Activated naive CD8-positive, alpha-beta T cell (primary cell): ENCODE data around the gene RNF31.
"Not testable (repeated sequence)": the region's sequence is repeated elsewhere in the genome, so short reads cannot be mapped to it uniquely, and the experiment has no call there.

Experiments
- H3K27ac Mint-ChIP-seq: one replicate; pipeline ENCODE4 v1.8.0; 2021; ENCODE audit warnings: mixed read lengths
- H3K27me3 Mint-ChIP-seq: one replicate; pipeline ENCODE4 v1.8.0; 2021; ENCODE audit warnings: mixed read lengths
- H3K36me3 Mint-ChIP-seq: one replicate; pipeline ENCODE4 v1.8.0; 2021; ENCODE audit warnings: mixed read lengths
- H3K4me1 Mint-ChIP-seq: one replicate; pipeline ENCODE4 v1.8.0; 2021; ENCODE audit warnings: low read depth, mixed read lengths
- H3K4me3 Mint-ChIP-seq: one replicate; pipeline ENCODE4 v1.8.0; 2021; ENCODE audit warnings: mild to moderate bottlenecking, mixed read lengths
- H3K9me3 Mint-ChIP-seq: one replicate; pipeline ENCODE4 v1.8.0; 2021; ENCODE audit warnings: low read depth, mixed read lengths

RNF31 gene

GRCh38 chr14:24146978-24147760, at the start of gene RNF31:
Gene RNF31 (plus strand): TSS chr14:24147498. CDS start chr14:24147699, 201 bp downstream.
- Mint-ChIP-seq H3K9me3 (no peaks in the 10 kb centered on the region), H3K27me3 (no peaks in the 10 kb centered on the region), H3K4me3 (peak within 1 kb of the TSS; percentile 97), H3K4me1 (peaks cover 52% of the 10 kb centered on the region), H3K36me3 (peaks cover 16% of the 10 kb centered on the region), H3K27ac (peak within 1 kb of the TSS; percentile 98)

- Mint-ChIP-seq H3K4me3 (no peak overlapping the region), H3K4me1 (peaks cover 16% of the 10 kb centered on the region), H3K27ac (no peak overlapping the region), H3K27me3 (no peaks in the 10 kb centered on the region), H3K9me3 (no peaks in the 10 kb centered on the region), H3K36me3 (peaks cover 8% of the 10 kb centered on the region)
Measured at GRCh38 chr14:24098229-24098926, 48.9 kb upstream of the RNF31 start.

- H3K4me1 Mint-ChIP-seq = peaks cover 13% of the 10 kb centered on the region
- no peak overlapping the region for H3K4me3 Mint-ChIP-seq
- no peak overlapping the region for H3K27ac Mint-ChIP-seq
- peaks cover 10% of the 10 kb centered on the region for H3K36me3 Mint-ChIP-seq
- no peaks in the 10 kb centered on the region for H3K27me3 Mint-ChIP-seq
- no peaks in the 10 kb centered on the region for H3K9me3 Mint-ChIP-seq
Measured at GRCh38 chr14:24098927-24099813, 48.1 kb upstream of the RNF31 start.

- Mint-ChIP-seq H3K27me3 (no peaks in the 10 kb centered on the region), H3K4me1 (peaks cover 9% of the 10 kb centered on the region), H3K4me3 (no peak overlapping the region), H3K36me3 (peaks cover 12% of the 10 kb centered on the region), H3K9me3 (no peaks in the 10 kb centered on the region), H3K27ac (no peak overlapping the region)
Measured at GRCh38 chr14:24100197-24100981, 46.9 kb upstream of the RNF31 start.

GRCh38 chr14:24100982-24101494, 46.3 kb upstream of the RNF31 start:
- Mint-ChIP-seq H3K4me1 (peaks cover 4% of the 10 kb centered on the region), H3K27me3 (no peaks in the 10 kb centered on the region), H3K4me3 (no peak overlapping the region), H3K9me3 (no peaks in the 10 kb centered on the region), H3K27ac (no peak overlapping the region), H3K36me3 (peaks cover 9% of the 10 kb centered on the region)

- Mint-ChIP-seq H3K27me3 (no peaks in the 10 kb centered on the region), H3K4me1 (peaks cover 1% of the 10 kb centered on the region), H3K9me3 (no peaks in the 10 kb centered on the region), H3K4me3 (no peak overlapping the region), H3K36me3 (peaks cover 9% of the 10 kb centered on the region), H3K27ac (no peak overlapping the region)
Measured at GRCh38 chr14:24102357-24103048, 44.8 kb upstream of the RNF31 start.

- peaks cover 9% of the 10 kb centered on the region for H3K36me3 Mint-ChIP-seq
- H3K27ac Mint-ChIP-seq = no peak overlapping the region
- H3K27me3 Mint-ChIP-seq = no peaks in the 10 kb centered on the region
- H3K4me1 Mint-ChIP-seq = peaks cover 4% of the 10 kb centered on the region
- no peak overlapping the region for H3K4me3 Mint-ChIP-seq
- no peaks in the 10 kb centered on the region for H3K9me3 Mint-ChIP-seq
Measured at GRCh38 chr14:24103451-24103850, 43.8 kb upstream of the RNF31 start.

- H3K9me3 Mint-ChIP-seq, H3K4me3 Mint-ChIP-seq, H3K27me3 Mint-ChIP-seq, H3K36me3 Mint-ChIP-seq: not testable (repeated sequence)
- Mint-ChIP-seq H3K4me1 (peaks cover 15% of the 10 kb centered on the region), H3K27ac (peak overlapping the region; percentile 22)
Measured at GRCh38 chr14:24105609-24106239, 41.6 kb upstream of the RNF31 start.

GRCh38 chr14:24106672-24107271, 40.5 kb upstream of the RNF31 start:
- no peaks in the 10 kb centered on the region for H3K27me3 Mint-ChIP-seq
- H3K4me3 Mint-ChIP-seq = no peak overlapping the region
- no peak overlapping the region for H3K27ac Mint-ChIP-seq
- H3K36me3 Mint-ChIP-seq = peaks cover 9% of the 10 kb centered on the region
- H3K9me3 Mint-ChIP-seq = no peaks in the 10 kb centered on the region
- H3K4me1 Mint-ChIP-seq = peaks cover 15% of the 10 kb centered on the region

GRCh38 chr14:24108336-24108874, 38.9 kb upstream of the RNF31 start:
- Mint-ChIP-seq H3K27me3 (no peaks in the 10 kb centered on the region), H3K4me1 (peaks cover 17% of the 10 kb centered on the region), H3K27ac (peak overlapping the region; percentile 96), H3K9me3 (no peaks in the 10 kb centered on the region), H3K4me3 (no peak overlapping the region), H3K36me3 (peaks cover 5% of the 10 kb centered on the region)

GRCh38 chr14:24110060-24110459, 37.2 kb upstream of the RNF31 start:
- no peak overlapping the region for H3K27ac Mint-ChIP-seq
- H3K27me3 Mint-ChIP-seq = no peaks in the 10 kb centered on the region
- no peaks in the 10 kb centered on the region for H3K36me3 Mint-ChIP-seq
- H3K4me3 Mint-ChIP-seq = no peak overlapping the region
- no peaks in the 10 kb centered on the region for H3K9me3 Mint-ChIP-seq
- peaks cover 19% of the 10 kb centered on the region for H3K4me1 Mint-ChIP-seq

- H3K9me3 Mint-ChIP-seq = no peaks in the 10 kb centered on the region
- peaks cover 24% of the 10 kb centered on the region for H3K4me1 Mint-ChIP-seq
- no peak overlapping the region for H3K4me3 Mint-ChIP-seq
- H3K27ac Mint-ChIP-seq = no peak overlapping the region
- peaks cover 2% of the 10 kb centered on the region for H3K36me3 Mint-ChIP-seq
- no peaks in the 10 kb centered on the region for H3K27me3 Mint-ChIP-seq
Measured at GRCh38 chr14:24110523-24110922, 36.8 kb upstream of the RNF31 start.

- no peaks in the 10 kb centered on the region for H3K27me3 Mint-ChIP-seq
- H3K27ac Mint-ChIP-seq = peak overlapping the region; percentile 97
- H3K36me3 Mint-ChIP-seq = peaks cover 5% of the 10 kb centered on the region
- peak overlapping the region; percentile 93 for H3K4me3 Mint-ChIP-seq
- H3K4me1 Mint-ChIP-seq = peaks cover 36% of the 10 kb centered on the region
- no peaks in the 10 kb centered on the region for H3K9me3 Mint-ChIP-seq
Measured at GRCh38 chr14:24113379-24113800, 33.9 kb upstream of the RNF31 start.
